ENCODE measurements around the gene SDK1. TPM values are rescaled to one million over a fixed set of nuclear protein-coding genes. Genes with fewer than 3 reads are reported as not detected.

Gene SDK1
- total and polyA plus RNA-seq, 4 donors: 0.12 to 0.47 (median 0.36) TPM

- no peak overlapping the region for H3K9ac ChIP-seq (ENCODE audit: low read depth in 1 of 2, low read length in 2 of 2)
- no peak overlapping the region for H3K4me3 ChIP-seq (ENCODE audit: low read depth in 1 of 3, low read length in 3 of 3)
- H3K9me3 ChIP-seq (ENCODE audit: control insufficient read depth in 4 of 4, low read length in 3 of 4): no peaks in the 10 kb centered on the region
- H3K27ac ChIP-seq (ENCODE audit: low read depth in 1 of 2, low read length in 2 of 2): no peak overlapping the region
- H3K4me1 ChIP-seq (ENCODE audit: control insufficient read depth in 4 of 4, insufficient read depth in 4 of 4, low read length in 3 of 4): no peaks in the 10 kb centered on the region
- DNase-seq (ENCODE audit: low spot score): no peak
- TF ChIP-seq REST (IDR thresholded peaks at IDR 0.05) (no peak), RXRA (IDR thresholded peaks at IDR 0.05) (no peak), TAF1 (conservative IDR thresholded peaks at IDR 0.05) (no peak), YY1 (IDR thresholded peaks at IDR 0.05) (no peak), FOXA1 (IDR thresholded peaks at IDR 0.05) (no peak), ZBTB33 (IDR thresholded peaks at IDR 0.05) (no peak)
- H3K27me3 ChIP-seq (ENCODE audit: control insufficient read depth in 4 of 4, insufficient read depth in 4 of 4, low read length in 3 of 4): no peaks in the 10 kb centered on the region
- no peaks in the 10 kb centered on the region for H3K36me3 ChIP-seq (ENCODE audit: control insufficient read depth in 4 of 4, insufficient read depth in 3 of 4, low read depth in 1 of 4, low read length in 3 of 4)
- WGBS: 92% methylated on average over 25 of the region's 25 CpGs
Measured at GRCh38 chr7:4237296-4238235, 936.5 kb downstream of the SDK1 start.

- no peaks in the 10 kb centered on the region for H3K27me3 ChIP-seq (ENCODE audit: control insufficient read depth in 4 of 4, insufficient read depth in 4 of 4, low read length in 3 of 4)
- H3K9ac ChIP-seq (ENCODE audit: low read depth in 1 of 2, low read length in 2 of 2): no peak overlapping the region
- DNase-seq (ENCODE audit: low spot score): no peak
- no peaks in the 10 kb centered on the region for H3K9me3 ChIP-seq (ENCODE audit: control insufficient read depth in 4 of 4, low read length in 3 of 4)
- WGBS: 80% methylated on average over 5 of the region's 5 CpGs
- H3K4me1 ChIP-seq (ENCODE audit: control insufficient read depth in 4 of 4, insufficient read depth in 4 of 4, low read length in 3 of 4): no peaks in the 10 kb centered on the region
- H3K4me3 ChIP-seq (ENCODE audit: low read depth in 1 of 3, low read length in 3 of 3): no peak overlapping the region
- no peak overlapping the region for H3K27ac ChIP-seq (ENCODE audit: low read depth in 1 of 2, low read length in 2 of 2)
- no peaks in the 10 kb centered on the region for H3K36me3 ChIP-seq (ENCODE audit: control insufficient read depth in 4 of 4, insufficient read depth in 3 of 4, low read depth in 1 of 4, low read length in 3 of 4)
- TF ChIP-seq YY1 (IDR thresholded peaks at IDR 0.05) (no peak), HNF4G (IDR thresholded peaks at IDR 0.05) (no peak), EGR1 (IDR thresholded peaks at IDR 0.05; ENCODE audit: low read depth in 2 of 2) (no peak), HNF4A (conservative IDR thresholded peaks at IDR 0.05) (no peak), SP1 (IDR thresholded peaks at IDR 0.05) (no peak), RXRA (IDR thresholded peaks at IDR 0.05) (no peak), ZBTB33 (IDR thresholded peaks at IDR 0.05) (no peak), NR2F2 (IDR thresholded peaks at IDR 0.05) (no peak), FOXA1 (IDR thresholded peaks at IDR 0.05) (no peak), MAX (IDR thresholded peaks at IDR 0.05) (no peak), GABPA (IDR thresholded peaks at IDR 0.05 in 1 of 2, conservative IDR thresholded peaks at IDR 0.05 in 1 of 2) (no peak)
Measured at GRCh38 chr7:4238861-4239260, 937.8 kb downstream of the SDK1 start.

Measured in liver (tissue), 9 donors.